Peyer's patch (tissue), 4 donors: ENCODE results near the gene SH3TC2.

Experiments
- POLR2A ChIP-seq, 2 donors: fragments of 450-650 bp; IDR thresholded peaks; one replicate each; pipeline ENCODE4 v1.5.1; 2017; ENCODE audit warnings: antibody characterized with exemption in 2 of 2, mild to moderate bottlenecking in 2 of 2, moderate library complexity in 2 of 2
- TF ChIP-seq, protein P1 (sequence below), 6 experiments: fragments of 450-650 bp in 4 of 6; fragments of 200-600 bp in 2 of 6; sonication (generic) in 1 of 6; IDR thresholded peaks; one replicate each; pipeline ENCODE4 v1.5.1; 2017 to 2019; ENCODE audit warnings: antibody characterized with exemption in 6 of 6, mild to moderate bottlenecking in 3 of 6, moderate library complexity in 1 of 6

DNA sequence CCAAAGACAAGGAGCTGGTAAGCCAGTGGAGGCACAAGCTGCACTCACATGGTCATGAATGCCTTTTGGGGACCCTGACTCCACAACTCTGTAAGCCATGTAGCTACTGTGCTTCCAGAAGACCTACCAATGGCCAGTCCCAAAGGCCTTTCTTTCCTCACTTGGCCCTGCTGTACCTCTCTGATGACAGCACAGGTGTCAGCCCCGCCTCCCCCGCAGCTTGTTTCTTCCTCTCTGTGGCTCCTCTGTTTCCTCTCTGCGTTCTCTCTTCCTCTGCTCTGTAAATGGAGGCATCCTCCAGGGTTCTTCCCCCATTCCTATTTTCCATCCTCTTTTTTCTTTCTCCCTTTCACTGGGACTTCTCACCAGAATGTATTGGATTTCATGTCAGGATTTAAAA, 26.7 kb downstream of the SH3TC2 start:
- TF ChIP-seq, protein P1, sequence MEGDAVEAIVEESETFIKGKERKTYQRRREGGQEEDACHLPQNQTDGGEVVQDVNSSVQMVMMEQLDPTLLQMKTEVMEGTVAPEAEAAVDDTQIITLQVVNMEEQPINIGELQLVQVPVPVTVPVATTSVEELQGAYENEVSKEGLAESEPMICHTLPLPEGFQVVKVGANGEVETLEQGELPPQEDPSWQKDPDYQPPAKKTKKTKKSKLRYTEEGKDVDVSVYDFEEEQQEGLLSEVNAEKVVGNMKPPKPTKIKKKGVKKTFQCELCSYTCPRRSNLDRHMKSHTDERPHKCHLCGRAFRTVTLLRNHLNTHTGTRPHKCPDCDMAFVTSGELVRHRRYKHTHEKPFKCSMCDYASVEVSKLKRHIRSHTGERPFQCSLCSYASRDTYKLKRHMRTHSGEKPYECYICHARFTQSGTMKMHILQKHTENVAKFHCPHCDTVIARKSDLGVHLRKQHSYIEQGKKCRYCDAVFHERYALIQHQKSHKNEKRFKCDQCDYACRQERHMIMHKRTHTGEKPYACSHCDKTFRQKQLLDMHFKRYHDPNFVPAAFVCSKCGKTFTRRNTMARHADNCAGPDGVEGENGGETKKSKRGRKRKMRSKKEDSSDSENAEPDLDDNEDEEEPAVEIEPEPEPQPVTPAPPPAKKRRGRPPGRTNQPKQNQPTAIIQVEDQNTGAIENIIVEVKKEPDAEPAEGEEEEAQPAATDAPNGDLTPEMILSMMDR (IDR thresholded peaks at IDR 0.05): no peak
- TF ChIP-seq POLR2A (IDR thresholded peaks at IDR 0.05): no peak
